GM12878 (cell line): ENCODE results near the gene STK33.

Experiments
- GABPA ChIP-seq: IDR thresholded peaks from 2 replicates; pipeline ENCODE4 v1.6.1; 2014; ENCODE audit warnings: antibody characterized with exemption, low read depth, mild to moderate bottlenecking, inconsistent platforms
- POLR2A ChIP-seq: IDR thresholded peaks from 2 replicates; pipeline ENCODE4 v1.6.1; 2011; ENCODE audit warnings: low read depth, mild to moderate bottlenecking, low read length
- SMC3 ChIP-seq: IDR thresholded peaks from 2 replicates; pipeline ENCODE4 v1.6.1; 2011; ENCODE audit warnings: low read length, improper control_type of control experiment, borderline replicate concordance
- TF ChIP-seq, protein P1 (sequence below), 3 experiments: IDR thresholded peaks in 2 of 3; conservative IDR thresholded peaks in 1 of 3; 2 replicates each; pipeline ENCODE4 v1.5.1; 2011; ENCODE audit warnings: low read depth in 3 of 3, low read length in 3 of 3, mild to moderate bottlenecking in 3 of 3, control low read depth in 2 of 3, moderate library complexity in 2 of 3, inconsistent platforms in 1 of 3, mixed read lengths in 1 of 3; ENCODE audit not compliant: control insufficient read depth in 2 of 3, insufficient read depth in 1 of 3; ENCODE audit errors: extremely low read depth in 1 of 3

DNA sequence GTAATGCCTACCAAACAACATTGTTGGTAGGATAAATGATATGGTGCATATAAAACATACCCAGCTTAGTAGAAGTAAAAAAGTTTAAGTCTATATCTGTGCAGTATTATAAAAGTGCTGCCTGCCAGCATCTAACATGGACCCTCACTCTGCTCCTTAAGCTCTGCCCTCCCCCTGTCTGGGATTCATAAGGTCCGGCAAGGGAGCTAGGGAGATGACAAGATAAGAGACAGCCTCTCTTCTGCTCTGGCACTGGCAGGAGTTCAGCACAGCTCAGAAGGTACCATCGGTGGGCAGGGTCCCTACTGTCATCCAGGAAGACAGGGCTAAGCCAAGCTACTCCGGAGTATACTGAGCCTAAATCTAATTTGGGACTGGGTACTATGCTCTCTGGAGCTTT, 45.6 kb upstream of the STK33 start:
- TF ChIP-seq POLR2A (no peak), SMC3 (no peak), GABPA (no peak)
- TF ChIP-seq, protein P1, sequence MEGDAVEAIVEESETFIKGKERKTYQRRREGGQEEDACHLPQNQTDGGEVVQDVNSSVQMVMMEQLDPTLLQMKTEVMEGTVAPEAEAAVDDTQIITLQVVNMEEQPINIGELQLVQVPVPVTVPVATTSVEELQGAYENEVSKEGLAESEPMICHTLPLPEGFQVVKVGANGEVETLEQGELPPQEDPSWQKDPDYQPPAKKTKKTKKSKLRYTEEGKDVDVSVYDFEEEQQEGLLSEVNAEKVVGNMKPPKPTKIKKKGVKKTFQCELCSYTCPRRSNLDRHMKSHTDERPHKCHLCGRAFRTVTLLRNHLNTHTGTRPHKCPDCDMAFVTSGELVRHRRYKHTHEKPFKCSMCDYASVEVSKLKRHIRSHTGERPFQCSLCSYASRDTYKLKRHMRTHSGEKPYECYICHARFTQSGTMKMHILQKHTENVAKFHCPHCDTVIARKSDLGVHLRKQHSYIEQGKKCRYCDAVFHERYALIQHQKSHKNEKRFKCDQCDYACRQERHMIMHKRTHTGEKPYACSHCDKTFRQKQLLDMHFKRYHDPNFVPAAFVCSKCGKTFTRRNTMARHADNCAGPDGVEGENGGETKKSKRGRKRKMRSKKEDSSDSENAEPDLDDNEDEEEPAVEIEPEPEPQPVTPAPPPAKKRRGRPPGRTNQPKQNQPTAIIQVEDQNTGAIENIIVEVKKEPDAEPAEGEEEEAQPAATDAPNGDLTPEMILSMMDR (IDR thresholded peaks at IDR 0.05 in 2 of 3, conservative IDR thresholded peaks at IDR 0.05 in 1 of 3; ENCODE audit: control insufficient read depth in 2 of 3, extremely low read depth in 1 of 3, insufficient read depth in 1 of 3, low read depth in 3 of 3, low read length in 3 of 3): no peak
